Measurements from ENCODE around the gene CELSR1.
"Not testable (repeated sequence)": the region's sequence is repeated elsewhere in the genome, so short reads cannot be mapped to it uniquely, and the experiment has no call there.

The CELSR1 gene

DNA sequence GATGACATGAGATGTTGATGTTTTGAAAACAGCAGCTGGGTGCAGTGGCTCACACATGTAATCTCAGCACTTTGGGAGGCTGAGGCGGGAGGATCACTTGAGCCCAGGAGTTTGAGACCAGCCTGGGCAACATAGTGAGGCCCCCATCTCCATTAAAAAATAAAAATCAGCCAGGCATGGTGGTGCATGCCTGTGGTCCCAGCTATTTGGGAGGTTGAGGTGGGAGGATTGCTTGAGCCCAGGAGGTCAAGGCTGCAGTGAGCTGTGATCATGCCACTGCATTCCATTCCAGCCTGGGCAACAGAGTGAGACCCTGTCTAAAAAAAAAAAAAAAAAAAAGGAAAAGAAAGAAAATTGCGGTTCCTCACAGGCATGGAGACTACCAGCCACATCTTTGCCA lies 224.6 kb downstream of the CELSR1 start:
- not testable (repeated sequence) for DNase-seq

DNA sequence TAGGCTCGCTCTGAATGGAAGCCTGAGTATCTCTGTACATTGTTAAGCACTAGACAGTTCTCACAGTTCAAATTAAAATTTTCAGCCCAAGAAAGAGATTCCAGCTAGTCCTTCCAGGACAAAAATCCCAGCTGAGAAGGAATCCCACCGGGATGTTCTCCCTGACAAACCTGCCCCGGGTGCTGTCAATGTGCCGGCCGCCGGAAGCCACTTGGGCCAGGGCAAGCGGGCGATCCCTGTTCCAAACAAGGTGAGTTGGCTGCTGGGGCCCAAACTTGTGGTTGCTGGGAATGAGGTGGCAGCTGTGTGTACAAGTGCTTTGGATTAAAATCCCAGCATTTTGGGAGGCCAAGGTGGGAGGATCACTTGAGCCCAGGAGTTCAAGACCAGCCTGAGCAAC lies 225.4 kb downstream of the CELSR1 start:
- DNase-seq = no peak
